G401 (cell line): ENCODE data around the gene DTD2. TPM values are rescaled to one million over a fixed set of nuclear protein-coding genes. Genes with fewer than 3 reads are reported as not detected.
"Not testable (repeated sequence)": the region's sequence is repeated elsewhere in the genome, so short reads cannot be mapped to it uniquely, and the experiment has no call there.

Experiments
- DNase-seq: peaks from one replicate; pipeline ENCODE4 v3.0.0-alpha.2; 2015; ENCODE audit warnings: low spot score
- in situ Hi-C: cut with HindIII; loops from 2 replicates; pipeline ENCODE4 v1.10.0; 2016; ENCODE audit warnings: low sequenced_read_pairs, mixed read lengths
- total RNA-seq: library from RNA; depleted of rRNA; stranded (reverse); fragments of >200 nt; shearing (Covaris generic); gene quantifications from 2 replicates; pipeline ENCODE4 v1.2.3, GENCODE V29; 2014; rRNA removed

The DTD2 gene
- total RNA-seq: 58.0 and 80.7 TPM in 2 replicates

DNA sequence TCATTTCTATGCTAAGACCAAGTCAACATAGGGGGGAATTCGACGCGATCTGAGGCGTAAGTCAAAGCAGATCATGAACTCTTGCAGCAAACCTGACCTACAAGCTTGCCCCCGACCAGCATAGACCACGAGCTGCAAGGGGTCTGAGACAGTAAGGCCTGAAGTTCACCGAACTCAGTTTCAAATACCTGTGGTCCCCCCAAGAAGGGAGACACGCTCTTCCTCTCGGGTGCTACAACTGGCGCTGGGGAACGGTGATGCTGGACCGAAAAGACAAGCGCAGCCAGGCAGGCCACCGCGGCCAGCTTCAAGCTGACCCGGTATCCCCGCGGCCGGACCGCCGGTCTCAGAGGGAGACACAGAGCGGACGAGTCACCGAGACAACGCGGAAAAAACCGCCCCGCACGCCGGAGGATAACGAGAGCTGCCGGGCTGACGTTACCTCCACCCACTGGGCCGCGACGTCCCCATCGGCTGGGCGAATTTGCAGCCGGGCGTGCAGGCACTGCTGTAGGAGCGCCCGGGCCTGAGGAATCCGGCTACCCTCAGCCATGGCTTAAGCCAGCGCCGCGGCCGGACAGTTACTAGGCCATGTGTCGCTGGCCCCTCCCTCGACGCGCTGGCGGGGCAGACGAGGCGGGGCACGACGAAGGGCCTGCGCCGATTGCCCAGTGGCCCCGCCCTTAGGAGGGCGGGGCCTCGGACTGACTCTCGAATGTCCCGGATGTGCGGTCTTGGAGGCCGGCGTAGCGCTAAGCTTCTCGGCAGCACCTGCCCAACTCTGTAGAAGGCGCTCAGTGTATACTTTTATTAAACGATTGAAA, at the start of gene DTD2:
Gene DTD2 (minus strand): TSS at position 666 of the 824 bp plus-strand sequence. CDS start 113 bp downstream, at position 553.
- DNase-seq: peak; percentile 97
- in situ Hi-C loops: no loop called here

DNA sequence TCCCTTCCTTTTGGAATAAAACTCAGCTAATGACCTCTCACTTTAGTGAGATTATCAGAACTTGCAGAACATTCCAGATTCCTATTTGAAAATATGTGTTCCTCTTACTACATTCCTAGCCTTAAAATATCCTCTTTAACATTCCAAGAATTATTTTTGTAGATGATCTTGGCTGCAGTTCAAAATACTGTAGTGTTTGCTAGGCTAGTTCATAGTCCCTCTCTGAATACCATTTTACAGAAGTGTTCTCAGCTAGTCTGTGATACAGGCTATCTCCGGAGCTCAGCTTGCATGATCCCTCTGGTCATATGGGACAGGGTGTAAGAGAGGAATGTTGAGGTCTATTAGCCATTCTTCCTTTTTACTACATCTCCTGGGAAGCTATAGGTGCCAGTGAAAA, 48.1 kb upstream of the DTD2 start:
- DNase-seq: no peak
- in situ Hi-C loops: no loop called here

DNA sequence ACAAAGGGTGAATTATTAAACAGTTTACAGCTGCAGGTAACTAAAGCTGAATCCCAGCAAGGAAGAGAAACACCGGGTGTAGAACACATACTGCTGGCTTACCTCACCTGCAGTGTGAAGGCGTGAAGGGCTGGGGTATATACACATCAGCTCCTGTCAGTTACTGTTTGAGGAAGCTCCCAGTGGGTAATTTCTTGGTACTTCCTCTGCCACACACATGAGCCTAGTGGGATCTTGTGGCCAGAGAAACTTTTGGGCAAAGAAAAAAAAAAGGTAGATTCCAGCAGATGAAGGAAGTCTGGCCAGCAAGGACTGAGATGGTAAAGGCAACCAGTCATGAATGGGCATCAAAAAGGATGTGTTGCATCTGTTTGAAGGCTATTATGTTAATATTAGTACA, 44.6 kb upstream of the DTD2 start:
- in situ Hi-C loops: no loop called here
- no peak for DNase-seq

DNA sequence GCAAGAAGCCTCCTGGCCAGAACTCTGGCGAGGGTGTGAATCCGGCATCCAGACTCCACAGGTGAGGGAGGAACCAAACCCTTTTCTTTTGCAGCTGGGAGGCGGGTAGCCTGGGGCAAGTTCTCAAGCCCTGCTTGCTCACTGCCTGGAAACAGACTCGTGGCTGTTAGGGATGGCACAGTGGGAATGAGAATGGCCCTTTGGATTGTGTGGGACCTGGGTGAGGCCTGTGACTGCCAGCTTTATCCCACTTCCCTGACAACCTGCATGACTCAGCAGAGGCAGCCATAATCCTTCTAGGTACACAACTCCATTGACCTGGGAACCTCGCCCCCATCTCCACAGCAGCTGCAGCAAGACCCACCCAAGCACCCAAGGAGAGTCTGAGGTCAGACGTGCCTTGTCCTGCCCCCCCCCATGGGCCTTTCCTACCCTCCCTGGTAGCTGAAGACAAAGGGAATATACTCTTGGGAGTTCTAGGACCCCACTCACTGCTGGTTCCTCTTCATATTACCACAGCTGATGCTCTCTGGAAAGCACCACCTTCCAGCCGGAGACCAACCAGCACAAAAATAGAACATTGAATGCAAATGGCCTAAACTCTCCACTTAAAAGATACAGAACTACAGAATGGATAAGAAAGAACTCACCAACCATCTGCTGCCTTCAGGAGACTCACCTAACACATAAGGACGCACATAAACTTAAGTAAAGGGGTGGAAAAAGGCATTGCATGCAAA, 35.6 kb upstream of the DTD2 start:
- DNase-seq: no peak
- in situ Hi-C loops: no loop called here

DNA sequence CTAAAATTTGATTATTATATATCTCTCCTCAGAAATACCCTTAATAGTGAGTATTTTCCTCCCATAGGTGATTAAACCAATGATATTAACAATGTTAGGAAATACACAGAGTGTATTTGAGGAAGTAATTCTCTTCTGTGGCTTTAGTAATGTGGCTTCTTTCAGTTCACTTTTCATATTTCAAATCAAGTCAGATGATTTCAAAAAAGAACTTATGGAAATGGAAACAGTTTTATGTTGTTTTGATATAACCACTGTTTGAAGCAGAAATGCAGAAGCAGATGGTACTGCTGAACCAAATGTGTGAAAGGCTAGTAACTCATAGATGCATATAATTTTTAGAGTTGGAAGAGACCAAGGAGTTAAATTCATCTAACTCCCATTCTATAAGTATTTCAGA, 32.4 kb upstream of the DTD2 start:
- in situ Hi-C loops: no loop called here
- DNase-seq: no peak

DNA sequence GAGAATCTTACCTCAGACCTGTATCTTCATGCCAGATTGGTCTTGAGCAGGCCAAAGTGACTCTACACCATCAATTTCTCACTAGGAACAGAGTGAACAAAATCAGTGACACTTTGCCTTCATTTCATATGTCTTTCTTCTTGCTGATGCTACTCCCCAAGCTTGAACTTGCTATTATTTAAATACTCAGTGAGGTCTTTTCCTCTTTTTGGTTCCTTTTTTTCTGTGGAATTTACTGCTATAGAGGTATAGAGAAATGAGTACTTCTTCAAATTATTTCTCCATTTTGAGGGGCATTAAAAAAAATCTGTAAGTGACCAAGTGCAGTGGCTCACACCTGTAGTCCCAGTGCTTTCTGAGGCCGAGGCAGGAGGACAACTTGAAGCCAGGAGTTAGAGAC, 30.6 kb upstream of the DTD2 start, which contains the start of gene GPR33:
Gene GPR33 (minus strand): TSS at position 154 of the 400 bp plus-strand sequence. CDS start 4,074 bp downstream, outside the sequence.
- DNase-seq: no peak
- in situ Hi-C loops: no loop called here

DNA sequence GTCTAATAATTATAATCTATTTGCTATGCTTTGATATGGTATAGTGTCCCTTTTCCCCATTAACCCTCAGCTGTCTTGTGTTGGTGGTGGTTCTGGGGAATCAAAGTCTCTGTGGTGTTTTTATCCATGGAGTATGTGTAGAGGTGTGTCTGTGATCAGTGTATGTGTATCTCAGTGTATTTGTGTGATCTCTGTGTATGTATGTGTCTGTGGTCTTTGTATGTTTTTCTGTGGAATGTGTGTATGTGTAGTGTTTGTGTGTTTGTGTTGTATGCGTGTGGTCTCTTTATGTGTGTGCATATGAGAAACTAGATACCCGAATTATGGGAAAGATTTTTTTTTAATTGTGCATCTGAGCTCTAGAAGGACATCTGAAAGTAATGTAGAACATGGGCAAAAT, 29.5 kb upstream of the DTD2 start:
- in situ Hi-C loops: no loop called here
- DNase-seq: no peak

DNA sequence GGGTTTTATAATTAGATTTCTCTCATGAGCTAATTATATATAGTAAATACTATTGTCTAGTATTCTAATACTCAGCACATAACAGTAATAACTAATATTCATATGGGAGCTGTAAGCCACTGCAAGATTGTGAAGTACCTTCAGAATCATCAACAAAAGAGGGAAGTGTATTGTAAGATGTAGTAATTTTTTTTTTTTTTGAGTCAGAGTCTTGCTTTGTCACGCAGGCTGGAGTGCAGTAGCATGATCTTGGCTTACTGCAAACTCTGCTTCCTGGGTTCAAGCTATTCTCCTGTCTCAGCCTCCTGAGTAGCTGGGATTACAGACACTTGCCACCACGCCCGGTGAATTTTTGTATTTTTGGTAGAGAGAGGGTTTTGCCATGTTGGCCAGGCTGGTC, 27.4 kb upstream of the DTD2 start:
- DNase-seq: no peak
- in situ Hi-C loops: no loop called here

DNA sequence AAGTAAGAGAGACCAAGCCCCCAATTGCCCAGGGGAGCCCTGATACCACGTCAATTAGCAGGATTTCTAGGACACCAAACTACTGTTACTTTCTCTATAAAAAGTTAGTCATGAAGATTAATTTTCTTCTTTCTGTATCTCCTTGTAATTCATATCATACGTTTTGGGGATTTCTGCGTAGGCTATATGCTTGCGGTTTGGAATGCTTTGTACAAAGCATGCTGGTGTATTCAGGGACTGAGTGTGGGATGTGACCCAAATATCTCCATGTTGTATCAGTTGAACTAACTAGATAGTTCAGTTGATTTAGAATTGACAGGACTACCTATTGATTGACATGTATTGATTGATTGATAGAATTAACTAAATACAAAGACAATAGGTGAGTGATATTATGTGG, 22.9 kb upstream of the DTD2 start:
- in situ Hi-C loops: no loop called here
- DNase-seq: no peak

DNA sequence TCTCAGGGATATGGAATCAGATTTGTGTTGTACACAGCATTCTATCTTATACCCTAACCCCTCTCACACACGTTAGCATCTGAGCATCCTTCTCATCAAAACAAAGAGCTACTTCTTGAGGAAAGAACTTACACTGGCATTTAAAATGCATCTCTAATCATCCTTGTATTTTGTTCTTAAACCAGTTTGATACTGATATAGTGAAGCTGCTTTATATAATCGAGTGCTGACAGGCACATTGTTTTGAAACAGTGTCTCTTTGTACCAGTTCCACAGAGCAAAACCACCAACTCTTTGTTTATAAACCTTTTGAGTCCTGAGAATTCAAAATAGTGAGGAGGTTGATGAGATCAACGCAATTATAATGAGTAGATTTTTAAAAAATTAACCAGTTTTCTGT, 21.7 kb upstream of the DTD2 start:
- in situ Hi-C loops: no loop called here

DNA sequence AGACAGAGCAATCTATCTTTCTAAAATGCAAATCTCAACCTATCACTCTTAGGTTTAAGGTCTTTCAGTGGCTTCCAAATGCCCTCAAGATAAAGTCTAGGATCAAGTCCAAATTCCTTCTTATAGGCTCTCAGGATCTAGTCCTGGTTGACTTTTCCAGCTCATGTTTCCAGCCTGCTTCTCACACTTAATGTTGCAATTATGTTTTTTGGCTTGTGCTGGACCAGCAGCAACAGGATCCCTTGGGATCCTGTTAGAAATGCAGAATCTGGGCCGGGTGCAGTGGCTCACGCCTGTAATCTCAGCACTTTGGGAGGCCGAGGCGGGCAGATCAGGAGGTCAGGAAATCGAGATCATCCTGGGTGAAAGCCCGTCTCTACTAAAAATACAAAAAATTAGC, 19.9 kb upstream of the DTD2 start:
- in situ Hi-C loops: no loop called here
- DNase-seq: no peak

More for the DNA sequence above, 21.7 kb upstream of the DTD2 start:
- DNase-seq: no peak

DNA sequence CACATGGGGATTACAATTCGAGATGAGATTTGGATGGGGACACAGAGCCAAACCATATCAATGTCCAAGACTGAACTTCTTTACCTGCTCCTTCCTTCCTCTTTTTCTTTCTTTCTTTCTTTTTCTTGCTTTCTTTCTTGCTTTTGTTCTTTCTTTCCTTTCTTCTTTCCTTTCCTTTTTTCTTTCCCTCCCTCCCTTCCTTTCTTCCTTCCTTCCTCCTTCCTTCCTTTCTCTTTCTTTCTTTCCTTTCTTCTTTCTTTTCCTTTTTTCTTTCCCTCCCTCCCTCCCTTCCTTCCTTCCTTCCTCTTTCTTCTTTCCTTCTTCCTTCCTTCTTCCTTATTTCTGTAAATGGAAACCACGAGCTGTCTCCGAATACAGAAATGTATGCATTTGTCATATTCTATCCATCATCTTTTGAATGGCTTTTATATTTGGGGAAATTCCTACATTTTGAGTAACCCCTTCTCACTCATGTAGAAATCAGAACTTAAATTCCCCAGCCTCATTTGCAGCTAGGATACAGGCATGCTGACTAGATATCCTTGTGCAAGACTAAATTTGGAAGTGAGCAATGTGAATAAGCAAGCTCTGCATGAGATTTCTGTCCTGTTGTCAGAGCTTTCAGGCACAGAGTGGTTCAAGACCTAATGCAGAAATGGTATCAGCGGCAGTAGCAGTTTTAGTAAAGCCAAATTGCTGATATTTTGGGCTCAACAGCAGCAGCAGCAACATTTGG, 19.0 kb upstream of the DTD2 start:
- DNase-seq: no peak
- in situ Hi-C loops: no loop called here

DNA sequence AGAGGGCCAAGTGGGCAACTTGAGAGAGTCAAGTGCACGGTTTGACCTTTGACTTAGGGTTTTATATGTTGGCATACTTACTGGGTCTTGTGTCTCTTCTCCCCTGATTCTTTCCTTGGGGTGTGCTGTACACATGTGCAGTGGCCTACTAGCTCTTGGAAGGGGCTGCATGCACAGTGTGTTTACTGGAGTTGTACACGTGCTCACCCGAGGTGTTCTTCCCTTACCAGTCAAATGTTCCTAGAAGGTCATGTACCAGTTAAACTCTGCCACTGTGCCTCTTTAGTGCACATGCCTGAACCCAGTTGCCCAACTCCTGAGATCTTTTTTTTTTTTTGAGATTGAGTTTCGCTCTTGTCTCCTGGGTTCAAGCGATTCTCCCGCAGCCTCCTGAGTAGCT, 9.2 kb upstream of the DTD2 start:
- in situ Hi-C loops: no loop called here

DNA sequence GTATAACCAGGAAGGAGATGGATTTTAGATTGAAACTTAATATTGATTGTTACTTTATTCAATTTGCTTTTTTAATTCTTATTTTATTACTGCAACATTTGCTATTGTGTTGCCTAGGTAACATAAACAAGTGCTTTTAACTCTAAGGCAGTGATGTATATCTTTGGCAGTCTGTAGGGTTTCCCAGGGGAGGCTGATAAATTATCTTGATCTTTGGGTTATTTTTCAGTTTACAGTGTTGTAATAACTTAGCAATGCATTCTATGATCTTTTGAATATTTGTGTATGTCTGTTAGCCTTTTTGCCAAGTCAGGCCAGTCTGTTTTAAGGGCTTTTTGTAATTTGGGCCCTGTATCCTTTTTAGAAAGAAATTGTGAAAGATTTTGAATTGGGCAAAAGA, 7.8 kb upstream of the DTD2 start:
- in situ Hi-C loops: no loop called here
- DNase-seq: no peak

More for the DNA sequence above, 9.2 kb upstream of the DTD2 start:
- DNase-seq: no peak

DNA sequence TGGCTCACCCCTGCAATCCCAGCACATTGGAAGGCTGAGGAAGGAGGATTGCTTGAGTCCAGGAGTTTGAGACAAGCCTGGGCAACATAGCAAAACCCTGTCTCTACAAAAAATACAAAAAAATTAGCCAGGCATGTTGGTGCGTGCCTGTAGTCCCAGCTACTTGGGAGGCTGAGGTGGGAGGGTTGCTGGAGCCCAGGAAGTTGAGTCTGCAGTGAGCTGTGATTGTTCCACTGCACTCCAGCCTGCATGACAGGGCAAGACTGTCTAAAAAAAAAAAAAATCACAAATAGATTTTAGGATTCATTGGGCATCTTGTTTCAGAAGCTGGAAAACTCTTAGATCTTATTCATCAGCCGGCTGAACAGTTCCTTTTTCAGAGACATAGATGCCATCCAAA, 5.1 kb upstream of the DTD2 start:
- in situ Hi-C loops: not testable (repeated sequence)

DNA sequence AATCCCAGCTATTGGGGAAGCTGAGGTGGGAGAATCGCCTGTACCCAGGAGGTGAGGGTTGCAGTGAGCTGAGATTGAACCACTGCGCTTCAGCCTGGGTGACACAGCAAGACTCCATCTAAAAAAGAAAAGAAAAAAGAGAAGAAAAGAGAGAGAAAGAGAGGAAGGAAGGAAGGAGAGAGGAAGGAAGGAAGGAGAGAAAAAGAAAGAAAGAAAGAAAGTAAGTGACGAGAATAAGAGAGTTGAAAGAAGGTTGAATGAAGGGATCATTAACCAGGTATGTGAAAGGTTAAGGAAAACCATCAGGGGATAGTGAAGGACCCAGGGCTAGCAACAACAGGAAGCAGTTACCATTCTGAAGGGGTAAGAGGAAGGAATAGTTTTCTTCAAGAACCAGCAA, 4.2 kb upstream of the DTD2 start:
- DNase-seq: no peak
- in situ Hi-C loops: no loop called here

More for the DNA sequence above, 5.1 kb upstream of the DTD2 start:
- not testable (repeated sequence) for DNase-seq

DNA sequence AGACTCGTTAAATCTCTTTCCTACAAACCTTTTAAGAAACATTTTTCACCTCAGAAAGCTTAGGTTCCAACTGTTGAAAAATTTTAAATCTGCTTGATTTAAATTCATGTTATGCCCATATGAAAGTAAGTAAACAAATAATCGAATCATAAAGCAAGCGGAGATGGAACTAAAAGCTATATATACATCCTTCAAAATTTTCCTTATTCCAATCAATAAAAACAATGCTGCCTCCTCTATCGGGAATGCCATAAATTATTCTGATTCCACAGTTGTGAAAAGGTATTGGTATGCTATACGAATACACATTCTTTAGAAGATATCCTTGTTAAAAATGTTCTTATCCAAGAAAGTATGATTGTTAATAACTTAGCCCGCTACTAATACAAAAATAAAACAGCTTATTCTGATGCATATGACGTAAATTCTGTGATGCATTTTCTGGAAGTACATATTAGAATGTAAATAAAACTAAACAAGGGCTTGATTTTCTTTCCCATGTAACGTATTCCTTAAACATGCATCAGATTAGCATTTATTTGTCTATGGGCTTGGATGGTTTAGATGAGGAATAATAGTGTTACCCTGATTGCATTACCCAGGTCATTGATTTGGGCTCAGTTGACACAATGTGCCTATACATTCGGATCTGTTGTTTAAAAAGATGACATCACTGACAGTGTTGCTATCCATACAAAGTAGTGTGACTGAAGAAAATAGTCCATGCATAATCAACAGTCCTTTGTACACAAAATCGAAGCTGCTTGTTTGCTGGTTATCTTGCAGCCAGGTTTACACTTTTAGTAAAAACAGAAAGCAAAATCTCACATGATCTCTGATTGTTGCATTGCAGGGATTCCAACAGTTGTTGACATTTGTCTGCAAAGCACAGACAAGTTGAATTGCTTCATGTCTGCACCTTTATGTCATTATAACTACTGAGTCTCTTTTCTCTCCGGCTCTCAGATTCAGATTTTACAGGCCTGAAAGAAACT, 656 bp upstream of the DTD2 start:
- in situ Hi-C loops: no loop called here
- peak; percentile 12 for DNase-seq

DNA sequence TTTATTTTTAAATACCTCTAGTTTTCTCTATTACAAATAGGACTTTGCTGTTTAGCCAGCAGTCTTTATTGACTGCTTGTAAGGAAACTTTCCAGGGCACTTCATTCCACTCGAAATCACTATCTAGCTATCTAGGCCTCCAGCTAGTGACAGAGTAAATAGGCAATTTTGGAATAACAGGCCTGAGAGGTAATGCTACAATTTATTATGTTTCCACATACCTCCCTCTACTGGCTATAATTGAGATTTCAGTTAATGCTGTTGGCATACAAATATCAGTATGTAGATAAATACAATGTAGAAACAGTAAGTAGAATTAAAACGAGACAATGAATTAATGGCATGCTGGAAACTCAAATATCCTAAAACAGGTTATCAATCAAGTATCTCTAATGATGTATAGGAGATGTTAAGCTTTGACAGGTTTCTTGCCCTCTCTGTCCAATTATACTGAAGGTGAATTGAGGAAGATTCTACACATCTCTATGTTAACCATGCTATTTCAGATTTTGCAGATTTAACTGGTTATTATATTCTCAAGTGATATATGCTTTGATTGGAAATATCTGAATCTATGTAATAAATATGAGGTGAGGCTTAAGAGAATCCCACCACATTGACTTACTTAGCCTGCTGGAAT, 7.2 kb downstream of the DTD2 start:
- in situ Hi-C loops: no loop called here
- DNase-seq: peak; percentile 69
